ENCODE data around the gene BAHD1.

GRCh38 chr15:40511093-40511471, 70.3 kb downstream of the BAHD1 start:
- TF ChIP-seq POLR2A (IDR thresholded peaks at IDR 0.05) (no peak), CTCF (IDR thresholded peaks at IDR 0.05) (no peak)

All from body of pancreas (tissue), 4 donors.